ENCODE measurements around the gene EI24.

Gene EI24

DNA sequence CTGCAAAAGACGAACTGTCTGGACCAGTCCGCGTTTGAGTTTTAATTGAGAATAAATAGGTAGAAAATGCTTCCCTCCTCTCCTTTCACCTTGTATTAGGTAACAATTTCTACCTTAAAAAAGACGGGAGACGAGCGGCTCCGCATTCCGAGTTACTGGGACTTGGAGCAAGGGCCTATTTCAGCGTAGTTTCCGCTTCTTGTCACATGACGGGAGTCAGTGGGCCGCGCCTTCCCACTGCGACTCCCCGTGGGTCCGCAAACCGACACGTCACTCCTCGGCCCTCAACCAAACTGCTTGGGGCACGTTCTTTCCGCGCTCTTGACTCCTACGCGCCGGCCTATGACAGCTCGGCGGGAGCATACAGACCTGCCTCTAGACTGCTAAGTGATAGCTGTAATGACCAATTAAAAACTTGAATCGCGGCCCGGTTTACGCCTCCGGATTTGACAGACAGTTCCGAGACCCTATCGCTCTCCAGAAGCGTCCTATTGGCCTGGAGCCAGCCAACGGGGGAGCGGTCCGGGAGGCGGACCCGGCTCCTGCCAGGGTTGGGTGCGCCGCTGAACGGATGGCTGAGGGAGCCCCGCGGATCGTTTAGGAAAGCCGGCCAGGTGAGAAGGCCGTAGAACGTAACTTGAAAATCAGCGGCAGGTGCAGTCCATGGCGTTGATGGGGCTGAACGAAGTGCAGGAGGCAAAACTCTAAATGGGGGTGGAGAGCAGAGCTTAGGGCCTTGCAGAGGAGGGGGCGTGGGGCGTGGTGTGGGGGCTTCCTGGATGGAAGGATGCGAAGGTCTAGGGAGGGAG is 23.2 kb downstream of the EI24 start, which contains the start of gene STT3A:
STT3A (plus strand) TSS at position 548 of the 809 bp plus-strand sequence. CDS start 3,064 bp downstream, outside the sequence.
- Histone ChIP-seq H3K9ac (ENCODE audit: low read depth, low read length) (peak within 1 kb of the TSS; percentile 82), H3K4me1 (ENCODE audit: insufficient read depth, low read length) (peaks cover 35% of the 10 kb centered on the region), H2AFZ (ENCODE audit: low read depth, low read length) (peak within 1 kb of the TSS; percentile 94), H3K36me3 (ENCODE audit: insufficient read depth, low read length) (peaks cover 22% of the 10 kb centered on the region), H3K79me2 (ENCODE audit: insufficient read depth, low read length) (peaks cover 59% of the 10 kb centered on the region), H3K9me3 (ENCODE audit: insufficient read depth, low read length, severe bottlenecking) (no peaks in the 10 kb centered on the region), H3K4me3 (ENCODE audit: low read depth in 1 of 2, low read length in 2 of 2) (peak within 1 kb of the TSS; percentile 62 to 81), H4K20me1 (ENCODE audit: insufficient read depth, low read length) (peaks cover 24% of the 10 kb centered on the region), H3K4me2 (ENCODE audit: insufficient read depth, low read length) (peak within 1 kb of the TSS; percentile 91), H3K27me3 (ENCODE audit: insufficient read depth, low read length, poor library complexity) (no peaks in the 10 kb centered on the region), H3K27ac (ENCODE audit: low read length) (peak within 1 kb of the TSS; percentile 88)
- DNase-seq, result peak; percentile 99
- TF ChIP-seq, protein P1, sequence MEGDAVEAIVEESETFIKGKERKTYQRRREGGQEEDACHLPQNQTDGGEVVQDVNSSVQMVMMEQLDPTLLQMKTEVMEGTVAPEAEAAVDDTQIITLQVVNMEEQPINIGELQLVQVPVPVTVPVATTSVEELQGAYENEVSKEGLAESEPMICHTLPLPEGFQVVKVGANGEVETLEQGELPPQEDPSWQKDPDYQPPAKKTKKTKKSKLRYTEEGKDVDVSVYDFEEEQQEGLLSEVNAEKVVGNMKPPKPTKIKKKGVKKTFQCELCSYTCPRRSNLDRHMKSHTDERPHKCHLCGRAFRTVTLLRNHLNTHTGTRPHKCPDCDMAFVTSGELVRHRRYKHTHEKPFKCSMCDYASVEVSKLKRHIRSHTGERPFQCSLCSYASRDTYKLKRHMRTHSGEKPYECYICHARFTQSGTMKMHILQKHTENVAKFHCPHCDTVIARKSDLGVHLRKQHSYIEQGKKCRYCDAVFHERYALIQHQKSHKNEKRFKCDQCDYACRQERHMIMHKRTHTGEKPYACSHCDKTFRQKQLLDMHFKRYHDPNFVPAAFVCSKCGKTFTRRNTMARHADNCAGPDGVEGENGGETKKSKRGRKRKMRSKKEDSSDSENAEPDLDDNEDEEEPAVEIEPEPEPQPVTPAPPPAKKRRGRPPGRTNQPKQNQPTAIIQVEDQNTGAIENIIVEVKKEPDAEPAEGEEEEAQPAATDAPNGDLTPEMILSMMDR (IDR thresholded peaks at IDR 0.05; ENCODE audit: borderline replicate concordance, extremely low read depth, low read length, poor library complexity, severe bottlenecking), result no peak
- no peak for TF ChIP-seq EZH2 (IDR thresholded peaks at IDR 0.05; ENCODE audit: borderline replicate concordance, low read depth, low read length, severe bottlenecking)
- ATAC-seq (ENCODE audit: insufficient read depth, low read depth), result peak; percentile 95

DNA sequence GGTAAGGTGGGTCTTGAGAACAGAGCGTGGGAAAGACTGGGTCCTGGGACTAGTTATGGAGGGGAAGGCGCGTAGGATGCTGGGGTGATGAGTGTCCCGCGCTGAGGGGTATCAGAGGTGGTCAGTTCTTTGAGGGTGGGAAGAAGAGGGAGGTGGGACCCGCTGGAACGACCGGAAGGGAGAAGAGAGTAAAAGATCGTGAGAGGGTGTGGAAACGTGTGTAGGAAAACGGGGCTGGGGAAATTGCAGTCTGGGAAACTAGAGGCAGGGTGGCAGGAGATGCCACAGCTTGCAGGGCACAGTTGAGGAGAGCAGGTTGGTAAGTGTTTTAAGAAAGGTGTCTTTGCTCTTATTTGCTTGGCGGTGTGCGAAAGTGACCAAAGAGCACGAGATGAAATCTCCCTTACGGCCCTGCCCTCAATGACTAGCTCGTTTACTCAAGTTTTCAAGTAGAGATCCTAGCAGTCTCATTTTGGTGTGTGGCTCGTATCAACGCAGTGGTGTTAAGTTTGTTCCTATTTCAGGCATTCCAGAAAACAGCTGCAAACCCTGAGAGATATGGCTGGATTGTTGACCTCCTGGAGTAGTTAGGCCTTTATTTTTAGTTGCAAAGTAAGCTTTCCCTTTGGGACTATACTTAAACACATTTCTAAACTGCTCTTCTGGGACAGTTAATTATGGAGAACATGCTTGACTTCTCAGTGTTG is 24.0 kb downstream of the EI24 start:
- ATAC-seq (ENCODE audit: insufficient read depth, low read depth) (no peak), DNase-seq (no peak)
- peaks cover 26% of the 10 kb centered on the region for H4K20me1 ChIP-seq (ENCODE audit: insufficient read depth, low read length)
- peaks cover 35% of the 10 kb centered on the region for H3K4me1 ChIP-seq (ENCODE audit: insufficient read depth, low read length)
- TF ChIP-seq, protein P1 (IDR thresholded peaks at IDR 0.05; ENCODE audit: borderline replicate concordance, extremely low read depth, low read length, poor library complexity, severe bottlenecking), result no peak
- no peak for TF ChIP-seq EZH2 (IDR thresholded peaks at IDR 0.05; ENCODE audit: borderline replicate concordance, low read depth, low read length, severe bottlenecking)
- H3K9me3 ChIP-seq (ENCODE audit: insufficient read depth, low read length, severe bottlenecking), result no peaks in the 10 kb centered on the region
- H3K27me3 ChIP-seq (ENCODE audit: insufficient read depth, low read length, poor library complexity), result no peaks in the 10 kb centered on the region
- peaks cover 29% of the 10 kb centered on the region for H3K36me3 ChIP-seq (ENCODE audit: insufficient read depth, low read length)
- peaks cover 64% of the 10 kb centered on the region for H3K79me2 ChIP-seq (ENCODE audit: insufficient read depth, low read length)
- peak overlapping the region; percentile 74 for H3K9ac ChIP-seq (ENCODE audit: low read depth, low read length)
- H3K27ac ChIP-seq (ENCODE audit: low read length), result peak overlapping the region; percentile 88
- H3K4me2 ChIP-seq (ENCODE audit: insufficient read depth, low read length), result peak overlapping the region; percentile 91
- H2AFZ ChIP-seq (ENCODE audit: low read depth, low read length), result peak overlapping the region; percentile 82
- peak overlapping the region; percentile 62 to 81 for H3K4me3 ChIP-seq (ENCODE audit: low read depth in 1 of 2, low read length in 2 of 2)

DNA sequence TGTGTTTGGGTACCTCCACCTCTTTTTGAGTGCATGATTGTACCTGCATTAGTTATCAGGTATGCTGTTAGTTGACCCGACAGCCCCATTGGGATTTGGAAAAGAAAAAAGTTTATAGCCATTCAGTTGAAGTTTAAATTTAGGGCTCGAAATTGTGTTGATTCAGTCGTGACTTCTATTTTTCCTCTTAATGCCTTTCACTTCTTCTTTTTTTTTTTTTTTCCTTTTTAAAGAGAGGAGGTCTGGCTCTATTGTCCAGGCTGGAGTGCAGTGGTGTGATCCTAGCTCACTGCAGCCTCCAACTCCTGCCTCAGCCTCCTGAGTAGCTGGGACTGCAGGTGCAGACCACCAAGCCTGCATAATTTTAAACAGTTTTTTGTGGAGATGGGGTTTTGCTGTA is 25.7 kb downstream of the EI24 start:
- Histone ChIP-seq H3K27ac (ENCODE audit: low read length) (no peak overlapping the region), H3K4me1 (ENCODE audit: insufficient read depth, low read length) (peaks cover 35% of the 10 kb centered on the region), H3K36me3 (ENCODE audit: insufficient read depth, low read length) (peaks cover 41% of the 10 kb centered on the region), H4K20me1 (ENCODE audit: insufficient read depth, low read length) (peaks cover 35% of the 10 kb centered on the region), H3K9me3 (ENCODE audit: insufficient read depth, low read length, severe bottlenecking) (no peaks in the 10 kb centered on the region), H3K79me2 (ENCODE audit: insufficient read depth, low read length) (peaks cover 77% of the 10 kb centered on the region), H3K4me3 (ENCODE audit: low read depth in 1 of 2, low read length in 2 of 2) (0 out of 4 replicates have a peak overlapping the region, but pooled peaks of 1 of the 2 experiments have one; percentile 4), H3K9ac (ENCODE audit: low read depth, low read length) (0 out of 2 replicates have a peak overlapping the region, but pooled peaks have one; percentile 74), H3K27me3 (ENCODE audit: insufficient read depth, low read length, poor library complexity) (no peaks in the 10 kb centered on the region), H2AFZ (ENCODE audit: low read depth, low read length) (no peak overlapping the region), H3K4me2 (ENCODE audit: insufficient read depth, low read length) (peak overlapping the region; percentile 91; the same call in 1 of the 2 replicates)
- ATAC-seq (ENCODE audit: insufficient read depth, low read depth) (no peak), DNase-seq (no peak)
- no peak for TF ChIP-seq EZH2 (IDR thresholded peaks at IDR 0.05; ENCODE audit: borderline replicate concordance, low read depth, low read length, severe bottlenecking)
- TF ChIP-seq, protein P1 (IDR thresholded peaks at IDR 0.05; ENCODE audit: borderline replicate concordance, extremely low read depth, low read length, poor library complexity, severe bottlenecking), result no peak
